Amniotic epithelial cell (primary cell): Measurements from ENCODE around the gene LCE1C.

Source experiments
- DNase-seq: peaks from one replicate; pipeline ENCODE4 v3.0.0-alpha.2; 2010; ENCODE audit warnings: low read depth

LCE1C gene

GRCh38 chr1:152759453-152760173 lies 46.8 kb downstream of the LCE1C start:
- DNase-seq: no peak

- DNase-seq: no peak
These were observed 47.8 kb downstream of the LCE1C start for GRCh38 chr1:152758636-152759035.

GRCh38 chr1:152757747-152758146 lies 48.7 kb downstream of the LCE1C start, which contains the start of gene KPRP:
TSS of gene KPRP (plus strand) at chr1:152758025. CDS start at chr1:152759589, 1,564 bp downstream.
- no peak for DNase-seq

- DNase-seq: no peak
These were observed 49.6 kb downstream of the LCE1C start for GRCh38 chr1:152756872-152757271.
